H1 (cell line): Measurements from ENCODE around the gene SH3GL1. TPM values are rescaled to one million over a fixed set of nuclear protein-coding genes. Genes with fewer than 3 reads are reported as not detected.

Experiments
- CTCF ChIA-PET: fragments of 300-600 bp; sonication (Branson Sonifier 250); formaldehyde crosslinking; loops from one replicate; lab custom pipeline; 2021; ENCODE audit not compliant: partially characterized antibody; lab: Charles Lee
- POLR2A ChIA-PET: fragments of 300-600 bp; sonication (Branson Sonifier 250); formaldehyde crosslinking; loops from one replicate; lab custom pipeline; 2021; ENCODE audit warnings: inconsistent platforms; ENCODE audit not compliant: partially characterized antibody; lab: Charles Lee
- DNase-seq, 2 experiments: peaks; one replicate each; pipeline versions ENCODE4 v3.0.0 to v3.0.0-alpha.2; 2010 to 2022; ENCODE audit warnings: low spot score in 2 of 2, low read depth in 1 of 2, mixed read lengths in 1 of 2
- FAIRE-seq: peaks from 2 replicates; lab custom pipeline; 2011; peaks lifted over from hg19 to GRCh38; lab: Jason Lieb, UNC
- H2AFZ ChIP-seq: 2 replicates; pipeline ENCODE4 v1.8.1; 2012; ENCODE audit warnings: low read length, inconsistent platforms
- H2AK5ac ChIP-seq: 2 replicates; pipeline ENCODE4 v1.6.1; 2013; ENCODE audit warnings: low read depth, low read length
- H2BK120ac ChIP-seq: replicated peaks from 2 replicates; pipeline ENCODE3; 2013; ENCODE audit warnings: low read depth, low read length, inconsistent platforms
- H2BK12ac ChIP-seq: 2 replicates; pipeline ENCODE4 v1.6.1; 2013; ENCODE audit warnings: low read depth, low read length
- H2BK15ac ChIP-seq: 2 replicates; pipeline ENCODE4 v1.6.1; 2013; ENCODE audit warnings: low read length
- H2BK20ac ChIP-seq: 2 replicates; pipeline ENCODE4 v1.6.1; 2013; ENCODE audit warnings: low read length
- H2BK5ac ChIP-seq: 2 replicates; pipeline ENCODE4 v1.6.1; 2013; ENCODE audit warnings: low read depth, low read length
- H3K14ac ChIP-seq: 2 replicates; pipeline ENCODE4 v1.6.1; 2013; ENCODE audit warnings: inconsistent platforms; ENCODE audit not compliant: insufficient read length
- H3K18ac ChIP-seq: 2 replicates; pipeline ENCODE4 v1.6.1; 2013; ENCODE audit warnings: low read length; ENCODE audit errors: extremely low read depth
- H3K23ac ChIP-seq: 2 replicates; pipeline ENCODE4 v1.6.1; 2013; ENCODE audit warnings: inconsistent platforms; ENCODE audit not compliant: insufficient read length
- H3K23me2 ChIP-seq: 2 replicates; pipeline ENCODE4 v1.6.1; 2013; ENCODE audit warnings: low read depth, low read length
- H3K27ac ChIP-seq: 2 replicates; pipeline ENCODE4 v1.6.1; 2011; ENCODE audit warnings: low read depth, low read length, inconsistent platforms
- H3K27me3 ChIP-seq, 4 experiments: replicated peaks in 1 of 4; 1 replicate in 1 of 4; 2 replicates in 3 of 4; pipeline versions ENCODE4 v1.6.1 to v1.8.1; 2011 to 2013; ENCODE audit warnings: low read length in 3 of 4, mild to moderate bottlenecking in 3 of 4, inconsistent platforms in 2 of 4, mixed read lengths in 2 of 4, moderate library complexity in 1 of 4; ENCODE audit not compliant: control insufficient read depth in 3 of 4, insufficient read depth in 3 of 4; ENCODE audit errors: extremely low read depth in 1 of 4
- H3K36me3 ChIP-seq, 4 experiments: 2 replicates each; pipeline versions ENCODE4 v1.6.1 to v1.8.1; 2011 to 2013; ENCODE audit warnings: mild to moderate bottlenecking in 4 of 4, low read length in 3 of 4, moderate library complexity in 2 of 4, control low read depth in 1 of 4, inconsistent platforms in 1 of 4; ENCODE audit not compliant: insufficient read depth in 4 of 4, control insufficient read depth in 2 of 4
- H3K4ac ChIP-seq: replicated peaks from 2 replicates; pipeline ENCODE3; 2013; ENCODE audit warnings: low read length, low read depth, mixed read lengths, inconsistent platforms; ENCODE audit not compliant: insufficient read length
- H3K4me1 ChIP-seq, 4 experiments: replicated peaks in 1 of 4; 1 replicate in 1 of 4; 2 replicates in 3 of 4; pipeline versions ENCODE4 v1.6.1 to v1.8.1; 2011 to 2013; ENCODE audit warnings: low read length in 3 of 4, inconsistent platforms in 2 of 4, mixed read lengths in 1 of 4; ENCODE audit not compliant: insufficient read depth in 4 of 4, control insufficient read depth in 3 of 4
- H3K4me2 ChIP-seq, 2 experiments: 2 replicates each; pipeline versions ENCODE4 v1.6.1 to v1.8.1; 2011 to 2013; ENCODE audit warnings: low read depth in 2 of 2, low read length in 2 of 2, control low read depth in 1 of 2, inconsistent platforms in 1 of 2, mild to moderate bottlenecking in 1 of 2; ENCODE audit not compliant: insufficient read depth in 1 of 2
- H3K4me3 ChIP-seq, 4 experiments: fragments of 200-600, 300-600 bp in 1 of 4; sonication (generic), shearing (Covaris generic), sonication (Bioruptor Twin) in 1 of 4; 2 replicates each; pipeline versions ENCODE4 v1.5.1 to v1.8.1; 2011 to 2016; ENCODE audit warnings: low read length in 4 of 4, low read depth in 3 of 4, control low read depth in 2 of 4, inconsistent platforms in 2 of 4, mild to moderate bottlenecking in 2 of 4, mixed read lengths in 1 of 4, moderate library complexity in 1 of 4; ENCODE audit not compliant: insufficient read depth in 2 of 4; ENCODE audit errors: extremely low read depth in 1 of 4
- H3K56ac ChIP-seq: replicated peaks from 2 replicates; pipeline ENCODE3; 2013; ENCODE audit warnings: low read depth, mild to moderate bottlenecking, mixed read lengths, low read length, inconsistent platforms; ENCODE audit not compliant: insufficient read length
- H3K79me1 ChIP-seq: 2 replicates; pipeline ENCODE4 v1.6.1; 2013; ENCODE audit warnings: low read depth, low read length, control low read depth
- H3K79me2 ChIP-seq, 2 experiments: 2 replicates each; pipeline versions ENCODE4 v1.6.1 to v1.8.1; 2012 to 2013; ENCODE audit warnings: low read length in 2 of 2, mild to moderate bottlenecking in 2 of 2, inconsistent platforms in 1 of 2; ENCODE audit not compliant: insufficient read depth in 2 of 2, control insufficient read depth in 1 of 2
- H3K9ac ChIP-seq, 4 experiments: replicated peaks in 1 of 4; 1 replicate in 1 of 4; 2 replicates in 3 of 4; pipeline versions ENCODE4 v1.6.1 to v1.8.1; 2011 to 2013; ENCODE audit warnings: low read depth in 3 of 4, low read length in 3 of 4, control low read depth in 2 of 4, mild to moderate bottlenecking in 2 of 4, moderate library complexity in 2 of 4, inconsistent platforms in 1 of 4; ENCODE audit errors: extremely low read depth in 1 of 4
- H3K9me3 ChIP-seq, 2 experiments: 2 replicates each; pipeline versions ENCODE4 v1.6.1 to v1.8.1; 2012 to 2013; ENCODE audit warnings: mild to moderate bottlenecking in 2 of 2, moderate library complexity in 2 of 2, control low read depth in 1 of 2, inconsistent platforms in 1 of 2, low read depth in 1 of 2, low read length in 1 of 2, mixed read lengths in 1 of 2; ENCODE audit not compliant: insufficient read depth in 2 of 2
- H4K20me1 ChIP-seq, 2 experiments: replicated peaks in 1 of 2; 2 replicates each; pipeline versions ENCODE3 to v1.8.1; 2011 to 2013; ENCODE audit warnings: inconsistent platforms in 2 of 2, low read length in 2 of 2, mild to moderate bottlenecking in 1 of 2; ENCODE audit not compliant: insufficient read depth in 2 of 2, control insufficient read depth in 1 of 2
- H4K5ac ChIP-seq: 2 replicates; pipeline ENCODE4 v1.6.1; 2013; ENCODE audit warnings: low read length, low read depth, mixed read lengths, inconsistent platforms; ENCODE audit not compliant: insufficient read length
- H4K8ac ChIP-seq: 2 replicates; pipeline ENCODE4 v1.8.0; 2013; ENCODE audit warnings: mild to moderate bottlenecking, moderate library complexity, low read length, inconsistent platforms; ENCODE audit not compliant: insufficient read depth; ENCODE audit errors: extremely low read depth
- H4K91ac ChIP-seq: replicated peaks from 2 replicates; pipeline ENCODE3; 2013; ENCODE audit warnings: low read length, mixed read lengths, inconsistent platforms; ENCODE audit not compliant: insufficient read length
- BACH1 ChIP-seq: IDR thresholded peaks from 2 replicates; pipeline ENCODE4 v1.6.1; 2012; ENCODE audit warnings: low read length, improper control_type of control experiment
- BRCA1 ChIP-seq: IDR thresholded peaks from 2 replicates; pipeline ENCODE4 v1.6.1; 2012; ENCODE audit warnings: low read depth, low read length, improper control_type of control experiment
- CHD1 ChIP-seq: IDR thresholded peaks from 2 replicates; pipeline ENCODE4 v1.6.1; 2012; ENCODE audit warnings: low read depth, low read length, improper control_type of control experiment
- CTBP2 ChIP-seq: IDR thresholded peaks from 2 replicates; pipeline ENCODE4 v1.7.0; 2011; ENCODE audit warnings: borderline replicate concordance, mild to moderate bottlenecking, moderate library complexity, mixed read lengths, low read length; ENCODE audit not compliant: insufficient read depth, insufficient read length
- JUND ChIP-seq: IDR thresholded peaks from 2 replicates; pipeline ENCODE4 v1.6.1; 2011; ENCODE audit warnings: mild to moderate bottlenecking, improper control_type of control experiment, low read length
- NANOG ChIP-seq: IDR thresholded peaks from 2 replicates; pipeline ENCODE4 v1.6.1; 2011; ENCODE audit warnings: low read length, low read depth, mild to moderate bottlenecking, inconsistent platforms; ENCODE audit not compliant: insufficient read depth, poor library complexity, severe bottlenecking
- POLR2A ChIP-seq, 2 experiments: IDR thresholded peaks; 1 replicate in 1 of 2; 2 replicates in 1 of 2; pipeline ENCODE4 v1.6.1; 2011; ENCODE audit warnings: low read depth in 2 of 2, low read length in 2 of 2, mild to moderate bottlenecking in 2 of 2; ENCODE audit errors: control extremely low read depth in 1 of 2
- POU5F1 ChIP-seq: IDR thresholded peaks from 2 replicates; pipeline ENCODE4 v1.6.1; 2011; ENCODE audit warnings: low read depth, mild to moderate bottlenecking, low read length, moderate library complexity
- RBBP5 ChIP-seq: IDR thresholded peaks from 2 replicates; pipeline ENCODE4 v1.7.1; 2012; ENCODE audit warnings: low read depth, mild to moderate bottlenecking, inconsistent platforms, low read length, moderate library complexity, borderline replicate concordance
- WGBS, 2 experiments: shearing (Covaris generic) in 1 of 2; methylation state at CpG; one replicate each; pipeline versions ENCODE4 v1.1.6 to v1.1.7; 2013 to 2015; ENCODE audit warnings: low lambda C conversion rate in 2 of 2, mixed read lengths in 2 of 2, inconsistent platforms in 1 of 2, low coverage in 1 of 2, missing lambda C conversion rate in 1 of 2; ENCODE audit not compliant: insufficient replicate concordance in 2 of 2, insufficient coverage in 1 of 2, insufficient read length in 1 of 2; ENCODE audit errors: extremely low coverage in 1 of 2, missing lambda C conversion rate in 1 of 2; 5-methylcytosine and 5-hydroxymethylcytosine counted together
- polyA plus RNA-seq, 7 experiments: library from polyadenylated mRNA; depleted of rRNA in 3 of 7; stranded (reverse) in 5 of 7; unstranded in 2 of 7; fragments of >200 nt in 5 of 7; fragments of 200-250 nt in 2 of 7; gene quantifications; 1 replicate in 5 of 7; 2 replicates in 1 of 7; 4 replicates in 1 of 7; pipeline versions ENCODE4 v1.2.1 to v1.2.3, GENCODE V29; 2011 to 2013; ENCODE audit warnings: missing spikeins in 2 of 7, mixed read lengths in 2 of 7
- total RNA-seq: library from RNA; stranded (reverse); fragmentation: NEBNext Ultra II Directional; extraction: Animal tissue kit (Norgen Biotek cat#: 25700); gene quantifications from 2 replicates; pipeline ENCODE4 v1.2.1, GENCODE V29; 2021
- TF ChIP-seq, protein P1 (sequence below): IDR thresholded peaks from 2 replicates; pipeline ENCODE4 v1.6.1; 2012; ENCODE audit warnings: low read length, inconsistent platforms

The SH3GL1 gene
- total and polyA plus RNA-seq, 2 of the 8 experiments (the other 6 are each of a cell fraction or from before 2014, with no cell fraction given), result 81.5 to 102 TPM

DNA sequence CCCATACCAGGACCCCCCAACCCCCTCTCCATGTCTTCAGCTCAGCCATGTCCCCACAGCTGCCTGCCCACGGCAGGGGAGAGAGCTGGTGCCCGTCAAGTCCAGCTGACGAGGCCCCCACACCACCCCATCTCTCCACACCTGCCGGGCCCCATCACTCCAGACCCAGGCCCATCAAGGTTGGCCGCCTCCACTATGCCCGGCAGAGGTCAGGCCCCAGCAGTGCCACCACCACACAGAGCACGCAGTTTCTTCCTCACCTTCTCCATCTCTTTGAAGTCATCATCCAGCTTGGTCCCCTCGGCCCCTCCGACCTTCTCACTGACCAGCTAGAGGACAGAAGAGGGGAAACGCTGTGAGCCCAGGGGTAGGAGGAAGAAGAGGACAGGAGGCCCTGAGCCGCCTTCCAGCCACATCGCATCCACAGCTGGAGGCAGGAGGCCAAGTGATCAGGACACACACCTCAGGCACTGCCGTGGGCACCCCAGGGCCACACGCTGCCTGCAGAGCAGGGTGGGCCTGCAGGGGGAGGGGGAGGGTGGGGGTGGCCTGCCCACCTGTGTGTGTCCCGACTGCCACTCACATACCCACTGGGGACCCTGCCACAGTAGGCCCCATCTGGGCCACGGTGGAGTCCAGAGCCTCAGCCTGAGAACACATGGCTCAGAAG is 33.5 kb downstream of the SH3GL1 start:
- H3K14ac ChIP-seq, result no peak overlapping the region
- 89% methylated on average over 12 of the region's 16 CpGs; no CpG with 5 or more reads in 1 of the 2 experiments for WGBS, 2 experiments
- TF ChIP-seq JUND, result no peak
- TF ChIP-seq, protein P1, sequence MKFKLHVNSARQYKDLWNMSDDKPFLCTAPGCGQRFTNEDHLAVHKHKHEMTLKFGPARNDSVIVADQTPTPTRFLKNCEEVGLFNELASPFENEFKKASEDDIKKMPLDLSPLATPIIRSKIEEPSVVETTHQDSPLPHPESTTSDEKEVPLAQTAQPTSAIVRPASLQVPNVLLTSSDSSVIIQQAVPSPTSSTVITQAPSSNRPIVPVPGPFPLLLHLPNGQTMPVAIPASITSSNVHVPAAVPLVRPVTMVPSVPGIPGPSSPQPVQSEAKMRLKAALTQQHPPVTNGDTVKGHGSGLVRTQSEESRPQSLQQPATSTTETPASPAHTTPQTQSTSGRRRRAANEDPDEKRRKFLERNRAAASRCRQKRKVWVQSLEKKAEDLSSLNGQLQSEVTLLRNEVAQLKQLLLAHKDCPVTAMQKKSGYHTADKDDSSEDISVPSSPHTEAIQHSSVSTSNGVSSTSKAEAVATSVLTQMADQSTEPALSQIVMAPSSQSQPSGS, result no peak
- no peak for TF ChIP-seq POU5F1
- TF ChIP-seq POLR2A (IDR thresholded peaks at IDR 0.05; ENCODE audit: control extremely low read depth in 1 of 2, low read depth in 2 of 2, low read length in 2 of 2), result no peak
- no peak for TF ChIP-seq BACH1
- no peak for TF ChIP-seq CHD1
- no peak for TF ChIP-seq RBBP5
- no peak for TF ChIP-seq CTBP2
- TF ChIP-seq BRCA1, result no peak
- no peak for TF ChIP-seq NANOG

More for the DNA sequence above, 33.5 kb downstream of the SH3GL1 start:
- H3K27me3 ChIP-seq, result no peaks in the 10 kb centered on the region
- H3K79me2 ChIP-seq, result no peaks in the 10 kb centered on the region
- H3K36me3 ChIP-seq, result peaks cover 6 to 16% (median 9%) of the 10 kb centered on the region in 4 experiments; a peak in 5 of 8 replicates
- peaks cover 0 to 15% (median 9%) of the 10 kb centered on the region in 4 experiments; a peak in 5 of 7 replicates for H3K4me1 ChIP-seq
- no peak overlapping the region for H3K4me2 ChIP-seq
- no peak overlapping the region for H4K5ac ChIP-seq
- H4K91ac ChIP-seq, result no peak overlapping the region
- no peak overlapping the region for H3K18ac ChIP-seq
- no peak overlapping the region for H3K9ac ChIP-seq
- H3K23ac ChIP-seq, result no peak overlapping the region
- no peak overlapping the region for H2BK120ac ChIP-seq
- no peak overlapping the region for H3K4me3 ChIP-seq
- H2BK15ac ChIP-seq, result no peak overlapping the region
- no peaks in the 10 kb centered on the region for H3K9me3 ChIP-seq
- no peak overlapping the region for H2BK20ac ChIP-seq
- H2BK12ac ChIP-seq, result no peak overlapping the region
- no peak overlapping the region for H3K56ac ChIP-seq
- H3K4ac ChIP-seq, result no peak overlapping the region
- H3K23me2 ChIP-seq, result no peaks in the 10 kb centered on the region
- H3K79me1 ChIP-seq, result peaks cover 23% of the 10 kb centered on the region
- H3K27ac ChIP-seq, result no peak overlapping the region
- CTCF ChIA-PET, result interaction anchor here (1.0 to 2.9 kb wide), 6 partner anchors 9 to 34 kb away, joined by 3 to 18 read pairs (median 3); no protein-coding TSS in a partner anchor
- H2AFZ ChIP-seq, result no peak overlapping the region
- FAIRE-seq (no peak), DNase-seq (peak in 1 of 2 experiments; percentile 38)
- H4K8ac ChIP-seq, result no peak overlapping the region
- peaks cover 22 to 45% of the 10 kb centered on the region in 2 experiments for H4K20me1 ChIP-seq
- peak overlapping the region; percentile 24; the same call in 1 of the 2 replicates for H2BK5ac ChIP-seq
- H2AK5ac ChIP-seq, result no peak overlapping the region
- POLR2A ChIA-PET, result interaction anchor here (0.7 to 13.0 kb wide), 8 partner anchors 9 to 77 kb away, joined by 3 to 72 read pairs (median 8); partner anchors contain the start of gene MPND
